HepG2 (cell line): ENCODE data around the gene RPS25. TPM values are rescaled to one million over a fixed set of nuclear protein-coding genes. Genes with fewer than 3 reads are reported as not detected.
A peak's percentile ranks its signal among the peaks of the same experiment; 100 is the strongest.

Source experiments
- ARID5B ChIP-seq: IDR thresholded peaks from 2 replicates; pipeline ENCODE4 v1.4.0; 2020; ENCODE audit warnings: mild to moderate bottlenecking, missing genetic modification reagents
- FOSL2 ChIP-seq: sonication (generic); formaldehyde crosslinking; IDR thresholded peaks from 2 replicates; pipeline ENCODE4 v1.4.0; 2020; ENCODE audit warnings: missing genetic modification reagents
- JUND ChIP-seq: sonication (generic); formaldehyde crosslinking; IDR thresholded peaks from 2 replicates; pipeline ENCODE4 v1.8.0; 2022; ENCODE audit warnings: mild to moderate bottlenecking, missing genetic modification reagents
- KDM4B ChIP-seq: sonication (generic); formaldehyde crosslinking; IDR thresholded peaks from 2 replicates; pipeline ENCODE4 v1.4.0; 2020; ENCODE audit warnings: missing genetic modification reagents
- MEF2D ChIP-seq: sonication (generic); formaldehyde crosslinking; IDR thresholded peaks from 2 replicates; pipeline ENCODE4 v1.5.1; 2020; ENCODE audit warnings: mild to moderate bottlenecking, missing genetic modification reagents
- NFYB ChIP-seq: sonication (generic); formaldehyde crosslinking; IDR thresholded peaks from 2 replicates; pipeline ENCODE4 v1.4.0; 2020; ENCODE audit warnings: missing genetic modification reagents
- PITX1 ChIP-seq: sonication (generic); formaldehyde crosslinking; IDR thresholded peaks from 2 replicates; pipeline ENCODE4 v1.5.1; 2020; ENCODE audit warnings: mild to moderate bottlenecking, missing genetic modification reagents
- POGK ChIP-seq: sonication (generic); formaldehyde crosslinking; conservative IDR thresholded peaks from 2 replicates; pipeline ENCODE4 v1.8.0; 2022; ENCODE audit warnings: mild to moderate bottlenecking, moderate library complexity, missing genetic modification reagents
- RCOR2 ChIP-seq: IDR thresholded peaks from 2 replicates; pipeline ENCODE4 v1.6.1; 2016; ENCODE audit warnings: missing biosample characterization, missing genetic modification reagents
- SRSF9 ChIP-seq: fragments of 200-400 bp; formaldehyde crosslinking; IDR thresholded peaks from 2 replicates; pipeline ENCODE4 v1.6.1; 2018; ENCODE audit warnings: borderline replicate concordance, mild to moderate bottlenecking, low read depth, low read length; ENCODE audit not compliant: insufficient read depth, poor library complexity, severe bottlenecking
- TBP ChIP-seq: sonication (generic); formaldehyde crosslinking; IDR thresholded peaks from 2 replicates; pipeline ENCODE4 v1.5.0; 2020; ENCODE audit warnings: missing genetic modification reagents
- YY1 ChIP-seq: IDR thresholded peaks from 2 replicates; pipeline ENCODE4 v1.6.1; 2011; ENCODE audit warnings: low read length, low read depth, moderate library complexity, mild to moderate bottlenecking; ENCODE audit not compliant: insufficient read depth, insufficient replicate concordance
- ZNF160 ChIP-seq: sonication (generic); formaldehyde crosslinking; IDR thresholded peaks from 2 replicates; pipeline ENCODE4 v1.8.0; 2022; ENCODE audit warnings: mild to moderate bottlenecking, inconsistent platforms, missing genetic modification reagents
- ZNF282 ChIP-seq: fragments of 450-650 bp; IDR thresholded peaks from 2 replicates; pipeline ENCODE4 v1.6.1; 2018; ENCODE audit not compliant: partially characterized antibody
- polyA plus RNA-seq, 8 experiments: library from polyadenylated mRNA; depleted of rRNA in 3 of 8; stranded (reverse) in 7 of 8; unstranded in 1 of 8; fragments of >200 nt; fragmentation: Illumina TruSeq in 4 of 8; extraction: Trizol in 4 of 8; gene quantifications; 2 replicates each; pipeline versions ENCODE4 v1.2.1 to v1.2.3, GENCODE V29; 2011 to 2016; ENCODE audit warnings: low read depth in 4 of 8, missing spikeins in 1 of 8, mixed read lengths in 1 of 8; ENCODE audit not compliant: insufficient read depth in 1 of 8
- total RNA-seq, 5 experiments: library from RNA; depleted of rRNA; stranded (reverse); fragments of >200 nt; fragmentation: Illumina TruSeq; extraction: Trizol; gene quantifications; 2 replicates each; pipeline ENCODE4 v1.2.3, GENCODE V29; 2016; ENCODE audit warnings: low read depth in 1 of 5
- TF ChIP-seq, protein P1 (sequence below): sonication (generic); formaldehyde crosslinking; IDR thresholded peaks from 2 replicates; pipeline ENCODE4 v1.4.0; 2020; ENCODE audit warnings: missing genetic modification reagents
- TF ChIP-seq, protein P2 (sequence below): sonication (generic); formaldehyde crosslinking; IDR thresholded peaks from 2 replicates; pipeline ENCODE4 v1.5.0; 2020; ENCODE audit warnings: mild to moderate bottlenecking, missing genetic modification reagents, moderate library complexity

RPS25 gene
- total and polyA plus RNA-seq, 2 of the 13 experiments (the other 11 are each of a cell fraction or from before 2014, with no cell fraction given) = 839 to 1,415 TPM

DNA sequence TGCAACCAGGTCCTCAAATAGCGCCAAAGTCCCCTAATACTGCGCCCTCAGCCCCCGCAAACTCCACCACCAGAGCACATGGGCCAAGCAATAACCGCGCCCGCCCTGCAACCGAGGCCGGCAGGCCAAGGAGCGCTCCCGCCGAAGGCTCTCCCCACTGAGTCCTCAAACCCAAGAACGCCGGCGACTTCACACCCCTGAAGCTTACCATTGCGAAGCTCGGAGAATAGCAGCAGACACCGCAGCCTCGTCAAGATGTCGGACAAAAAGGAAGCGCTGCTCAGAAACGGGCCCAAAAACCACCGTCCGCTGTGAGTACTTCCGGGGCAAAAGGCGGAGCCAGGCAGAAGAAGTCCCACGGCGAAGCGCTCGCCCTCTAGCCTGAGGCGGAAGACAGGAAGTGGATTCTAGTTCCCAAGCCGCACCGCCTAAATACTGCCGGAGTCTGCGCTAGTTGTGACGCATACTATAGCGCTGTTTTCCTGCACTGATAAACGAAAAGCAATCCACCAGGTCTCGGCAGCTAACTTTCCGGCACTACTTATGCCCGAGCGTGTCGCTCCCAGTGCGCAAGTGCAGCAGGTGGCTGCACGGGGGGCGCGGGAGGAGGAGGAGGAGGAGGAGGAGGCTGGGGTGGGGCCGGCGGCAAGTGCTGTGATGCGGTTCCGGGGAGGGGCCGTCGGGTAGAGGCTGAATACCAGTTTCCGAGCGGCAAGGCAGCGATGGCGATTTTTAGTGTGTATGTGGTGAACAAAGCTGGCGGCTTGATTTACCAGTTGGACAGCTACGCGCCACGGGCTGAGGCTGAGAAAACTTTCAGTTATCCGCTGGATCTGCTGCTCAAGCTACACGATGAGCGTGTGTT lies at the start of gene RPS25, which contains the start of gene TRAPPC4 (continued):
- TF ChIP-seq, protein P1, sequence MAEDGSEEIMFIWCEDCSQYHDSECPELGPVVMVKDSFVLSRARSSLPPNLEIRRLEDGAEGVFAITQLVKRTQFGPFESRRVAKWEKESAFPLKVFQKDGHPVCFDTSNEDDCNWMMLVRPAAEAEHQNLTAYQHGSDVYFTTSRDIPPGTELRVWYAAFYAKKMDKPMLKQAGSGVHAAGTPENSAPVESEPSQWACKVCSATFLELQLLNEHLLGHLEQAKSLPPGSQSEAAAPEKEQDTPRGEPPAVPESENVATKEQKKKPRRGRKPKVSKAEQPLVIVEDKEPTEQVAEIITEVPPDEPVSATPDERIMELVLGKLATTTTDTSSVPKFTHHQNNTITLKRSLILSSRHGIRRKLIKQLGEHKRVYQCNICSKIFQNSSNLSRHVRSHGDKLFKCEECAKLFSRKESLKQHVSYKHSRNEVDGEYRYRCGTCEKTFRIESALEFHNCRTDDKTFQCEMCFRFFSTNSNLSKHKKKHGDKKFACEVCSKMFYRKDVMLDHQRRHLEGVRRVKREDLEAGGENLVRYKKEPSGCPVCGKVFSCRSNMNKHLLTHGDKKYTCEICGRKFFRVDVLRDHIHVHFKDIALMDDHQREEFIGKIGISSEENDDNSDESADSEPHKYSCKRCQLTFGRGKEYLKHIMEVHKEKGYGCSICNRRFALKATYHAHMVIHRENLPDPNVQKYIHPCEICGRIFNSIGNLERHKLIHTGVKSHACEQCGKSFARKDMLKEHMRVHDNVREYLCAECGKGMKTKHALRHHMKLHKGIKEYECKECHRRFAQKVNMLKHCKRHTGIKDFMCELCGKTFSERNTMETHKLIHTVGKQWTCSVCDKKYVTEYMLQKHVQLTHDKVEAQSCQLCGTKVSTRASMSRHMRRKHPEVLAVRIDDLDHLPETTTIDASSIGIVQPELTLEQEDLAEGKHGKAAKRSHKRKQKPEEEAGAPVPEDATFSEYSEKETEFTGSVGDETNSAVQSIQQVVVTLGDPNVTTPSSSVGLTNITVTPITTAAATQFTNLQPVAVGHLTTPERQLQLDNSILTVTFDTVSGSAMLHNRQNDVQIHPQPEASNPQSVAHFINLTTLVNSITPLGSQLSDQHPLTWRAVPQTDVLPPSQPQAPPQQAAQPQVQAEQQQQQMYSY (CRISPR knock-in tag) = no peak
- no peak for TF ChIP-seq RCOR2
- TF ChIP-seq FOSL2 (CRISPR knock-in tag) = peak; percentile 22; the same call in 1 of the 2 replicates
- TF ChIP-seq MEF2D (CRISPR knock-in tag) = peak; percentile 77
- TF ChIP-seq ZNF160 = peak; percentile 44
- peak; percentile 36; the same call in 1 of the 2 replicates for TF ChIP-seq ARID5B (CRISPR knock-in tag)
- TF ChIP-seq KDM4B = peak; percentile 11; the same call in 1 of the 2 replicates
- TF ChIP-seq TBP = no peak
- peak; percentile 79 for TF ChIP-seq POGK (CRISPR knock-in tag)
- TF ChIP-seq, protein P2, sequence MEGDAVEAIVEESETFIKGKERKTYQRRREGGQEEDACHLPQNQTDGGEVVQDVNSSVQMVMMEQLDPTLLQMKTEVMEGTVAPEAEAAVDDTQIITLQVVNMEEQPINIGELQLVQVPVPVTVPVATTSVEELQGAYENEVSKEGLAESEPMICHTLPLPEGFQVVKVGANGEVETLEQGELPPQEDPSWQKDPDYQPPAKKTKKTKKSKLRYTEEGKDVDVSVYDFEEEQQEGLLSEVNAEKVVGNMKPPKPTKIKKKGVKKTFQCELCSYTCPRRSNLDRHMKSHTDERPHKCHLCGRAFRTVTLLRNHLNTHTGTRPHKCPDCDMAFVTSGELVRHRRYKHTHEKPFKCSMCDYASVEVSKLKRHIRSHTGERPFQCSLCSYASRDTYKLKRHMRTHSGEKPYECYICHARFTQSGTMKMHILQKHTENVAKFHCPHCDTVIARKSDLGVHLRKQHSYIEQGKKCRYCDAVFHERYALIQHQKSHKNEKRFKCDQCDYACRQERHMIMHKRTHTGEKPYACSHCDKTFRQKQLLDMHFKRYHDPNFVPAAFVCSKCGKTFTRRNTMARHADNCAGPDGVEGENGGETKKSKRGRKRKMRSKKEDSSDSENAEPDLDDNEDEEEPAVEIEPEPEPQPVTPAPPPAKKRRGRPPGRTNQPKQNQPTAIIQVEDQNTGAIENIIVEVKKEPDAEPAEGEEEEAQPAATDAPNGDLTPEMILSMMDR (CRISPR knock-in tag) = peak; percentile 53
- peak; percentile 36; the same call in 1 of the 2 replicates for TF ChIP-seq PITX1
- TF ChIP-seq ZNF282 = no peak
- peak; percentile 70 for TF ChIP-seq NFYB (CRISPR knock-in tag)
- TF ChIP-seq JUND (CRISPR knock-in tag) = no peak
- peak; percentile 91 for TF ChIP-seq YY1
- no peak for TF ChIP-seq SRSF9
